Neuronal stem cell (in vitro differentiated cells): ENCODE data around the gene CDC16.

Experiments
- DNase-seq: peaks from one replicate; pipeline ENCODE4 v3.0.0-alpha.2; 2013; ENCODE audit warnings: low spot score
- H2AFZ ChIP-seq: one replicate; pipeline ENCODE4 v1.6.1; 2013; ENCODE audit warnings: mild to moderate bottlenecking, low read length, inconsistent platforms
- H2AK5ac ChIP-seq: 2 replicates; pipeline ENCODE4 v1.6.1; 2013; ENCODE audit warnings: low read depth, mild to moderate bottlenecking, inconsistent platforms, low read length, moderate library complexity, mixed read lengths
- H2BK120ac ChIP-seq: 2 replicates; pipeline ENCODE4 v1.6.1; 2013; ENCODE audit warnings: low read depth, mild to moderate bottlenecking, inconsistent platforms, low read length, moderate library complexity, mixed read lengths
- H2BK12ac ChIP-seq: one replicate; pipeline ENCODE4 v1.6.1; 2013; ENCODE audit warnings: low read length, inconsistent platforms
- H2BK15ac ChIP-seq: 2 replicates; pipeline ENCODE4 v1.6.1; 2013; ENCODE audit warnings: mild to moderate bottlenecking, low read length, inconsistent platforms, mixed read lengths
- H2BK5ac ChIP-seq: one replicate; pipeline ENCODE4 v1.6.1; 2013; ENCODE audit warnings: inconsistent platforms, mild to moderate bottlenecking, low read length, moderate library complexity
- H3K14ac ChIP-seq: one replicate; pipeline ENCODE4 v1.6.1; 2013; ENCODE audit warnings: low read length, inconsistent platforms
- H3K18ac ChIP-seq: 2 replicates; pipeline ENCODE4 v1.6.1; 2013; ENCODE audit warnings: low read length, inconsistent platforms
- H3K23ac ChIP-seq: 2 replicates; pipeline ENCODE4 v1.6.1; 2013; ENCODE audit warnings: low read depth, mild to moderate bottlenecking, mixed read lengths, low read length, inconsistent platforms; ENCODE audit not compliant: poor library complexity
- H3K27ac ChIP-seq: replicated peaks from 3 replicates; pipeline ENCODE4 v1.5.1; 2013; ENCODE audit warnings: low read length, inconsistent platforms
- H3K27me3 ChIP-seq, 3 experiments: 2 replicates each; pipeline ENCODE4 v1.6.1; 2013; ENCODE audit warnings: low read length in 3 of 3, mild to moderate bottlenecking in 2 of 3, inconsistent platforms in 1 of 3, low read depth in 1 of 3, mixed read lengths in 1 of 3, moderate library complexity in 1 of 3; ENCODE audit not compliant: control insufficient read depth in 3 of 3, insufficient read depth in 3 of 3
- H3K36me3 ChIP-seq, 2 donors: replicated peaks in 1 of 2; 2 replicates each; pipeline ENCODE4 v1.6.1; 2013; ENCODE audit warnings: low read length in 2 of 2; ENCODE audit not compliant: control insufficient read depth in 2 of 2, insufficient read depth in 2 of 2
- H3K4ac ChIP-seq: 2 replicates; pipeline ENCODE4 v1.6.1; 2013; ENCODE audit warnings: inconsistent platforms, mild to moderate bottlenecking, low read length, moderate library complexity
- H3K4me1 ChIP-seq, 2 donors: 1 replicate in 1 of 2; 2 replicates in 1 of 2; pipeline ENCODE4 v1.6.1; 2013; ENCODE audit warnings: low read length in 2 of 2, low read depth in 1 of 2; ENCODE audit not compliant: control insufficient read depth in 2 of 2, insufficient read depth in 1 of 2
- H3K4me2 ChIP-seq: one replicate; pipeline ENCODE4 v1.6.1; 2013; ENCODE audit warnings: mild to moderate bottlenecking, low read length, inconsistent platforms; ENCODE audit not compliant: insufficient read depth, poor library complexity, severe bottlenecking
- H3K4me3 ChIP-seq, 2 donors: 2 replicates each; pipeline ENCODE4 v1.5.1; 2013; ENCODE audit warnings: low read length in 2 of 2, mild to moderate bottlenecking in 2 of 2, inconsistent platforms in 1 of 2, moderate library complexity in 1 of 2
- H3K79me1 ChIP-seq: one replicate; pipeline ENCODE4 v1.6.1; 2013; ENCODE audit warnings: low read depth, mild to moderate bottlenecking, inconsistent platforms, low read length, moderate library complexity
- H3K9ac ChIP-seq: one replicate; pipeline ENCODE4 v1.6.1; 2013; ENCODE audit warnings: mild to moderate bottlenecking, low read depth, low read length, inconsistent platforms; ENCODE audit not compliant: poor library complexity
- H3K9me3 ChIP-seq, 2 donors: replicated peaks in 1 of 2; 2 replicates each; pipeline versions ENCODE3 to v1.6.1; 2013; ENCODE audit warnings: low read length in 2 of 2, mild to moderate bottlenecking in 2 of 2, inconsistent platforms in 1 of 2, low read depth in 1 of 2, mixed read lengths in 1 of 2, moderate library complexity in 1 of 2; ENCODE audit not compliant: control insufficient read depth in 2 of 2, insufficient read depth in 1 of 2
- H4K8ac ChIP-seq: one replicate; pipeline ENCODE4 v1.6.1; 2013; ENCODE audit warnings: low read depth, mild to moderate bottlenecking, inconsistent platforms, low read length, moderate library complexity
- H4K91ac ChIP-seq: one replicate; pipeline ENCODE4 v1.6.1; 2013; ENCODE audit warnings: low read length, low read depth, mild to moderate bottlenecking, inconsistent platforms; ENCODE audit not compliant: poor library complexity
- WGBS, 2 donors: extraction: QIAGEN DNeasy Blood & Tissue Kit; methylation state at CpG; one replicate each; pipeline ENCODE4 v1.1.7; 2013; ENCODE audit warnings: missing lambda C conversion rate in 2 of 2, mixed read lengths in 1 of 2; ENCODE audit not compliant: insufficient read length in 2 of 2, insufficient replicate concordance in 1 of 2; ENCODE audit errors: extremely low coverage in 2 of 2; 5-methylcytosine and 5-hydroxymethylcytosine counted together

CDC16 gene

GRCh38 chr13:114282041-114282670 lies 47.5 kb downstream of the CDC16 start:
- Histone ChIP-seq H2BK15ac (no peak overlapping the region), H3K9me3 (no peaks in the 10 kb centered on the region), H2BK120ac (no peak overlapping the region), H2AFZ (peak overlapping the region; percentile 85), H4K8ac (no peak overlapping the region), H4K91ac (no peak overlapping the region), H3K4me3 (peak overlapping the region; percentile 79 to 90), H3K36me3 (peaks cover 10 to 56% of the 10 kb centered on the region in 2 donors), H3K18ac (peak overlapping the region; percentile 90), H3K4me1 (peaks cover 0 to 6% of the 10 kb centered on the region in 2 donors), H2BK5ac (no peak overlapping the region), H2BK12ac (no peak overlapping the region), H3K4ac (no peak overlapping the region), H3K14ac (peak overlapping the region; percentile 71), H3K4me2 (peak overlapping the region; percentile 69), H3K23ac (no peak overlapping the region), H2AK5ac (no peak overlapping the region), H3K79me1 (peaks cover 6% of the 10 kb centered on the region), H3K27me3 (no peaks in the 10 kb centered on the region), H3K27ac (peak overlapping the region; percentile 82), H3K9ac (peak overlapping the region; percentile 78)
- no CpG with 5 or more reads among the region's 50 CpGs for WGBS, 2 donors
- peak; percentile 69 for DNase-seq

GRCh38 chr13:114283576-114283975 lies 48.9 kb downstream of the CDC16 start:
- no peak overlapping the region for H2AK5ac ChIP-seq
- H3K9ac ChIP-seq = no peak overlapping the region
- WGBS, 2 donors = no CpG with 5 or more reads among the region's 3 CpGs
- H3K23ac ChIP-seq = no peak overlapping the region
- no peak overlapping the region for H2BK12ac ChIP-seq
- no peak for DNase-seq
- H2BK15ac ChIP-seq = no peak overlapping the region
- H3K4me1 ChIP-seq = peaks cover 0 to 6% of the 10 kb centered on the region in 2 donors
- H3K14ac ChIP-seq = no peak overlapping the region
- no peaks in the 10 kb centered on the region for H3K9me3 ChIP-seq
- peaks cover 16 to 58% of the 10 kb centered on the region in 2 donors for H3K36me3 ChIP-seq
- H2BK120ac ChIP-seq = no peak overlapping the region
- H2AFZ ChIP-seq = no peak overlapping the region
- no peak overlapping the region for H3K4ac ChIP-seq
- H3K4me3 ChIP-seq = no peak overlapping the region
- no peak overlapping the region for H2BK5ac ChIP-seq
- no peak overlapping the region for H4K91ac ChIP-seq
- no peak overlapping the region for H4K8ac ChIP-seq
- no peak overlapping the region for H3K27ac ChIP-seq
- H3K18ac ChIP-seq = no peak overlapping the region
- peaks cover 9% of the 10 kb centered on the region for H3K79me1 ChIP-seq
- H3K27me3 ChIP-seq = no peaks in the 10 kb centered on the region
- no peak overlapping the region for H3K4me2 ChIP-seq

GRCh38 chr13:114284680-114285079 lies 50.0 kb downstream of the CDC16 start:
- H3K27me3 ChIP-seq = no peaks in the 10 kb centered on the region
- H3K4ac ChIP-seq = no peak overlapping the region
- no peak overlapping the region for H3K4me3 ChIP-seq
- no peak overlapping the region for H3K23ac ChIP-seq
- WGBS, 2 donors = no CpG with 5 or more reads among the region's 8 CpGs
- no peak overlapping the region for H3K18ac ChIP-seq
- no peak overlapping the region for H2AFZ ChIP-seq
- DNase-seq = no peak
- H3K4me1 ChIP-seq = peaks cover 0 to 6% of the 10 kb centered on the region in 2 donors
- no peaks in the 10 kb centered on the region for H3K9me3 ChIP-seq
- H3K4me2 ChIP-seq = no peak overlapping the region
- H2BK120ac ChIP-seq = no peak overlapping the region
- no peak overlapping the region for H2BK5ac ChIP-seq
- peaks cover 18 to 61% of the 10 kb centered on the region in 2 donors for H3K36me3 ChIP-seq
- H3K27ac ChIP-seq = no peak overlapping the region
- no peak overlapping the region for H3K14ac ChIP-seq
- peaks cover 10% of the 10 kb centered on the region for H3K79me1 ChIP-seq
- no peak overlapping the region for H3K9ac ChIP-seq
- H2BK15ac ChIP-seq = no peak overlapping the region
- no peak overlapping the region for H2AK5ac ChIP-seq
- no peak overlapping the region for H4K8ac ChIP-seq
- no peak overlapping the region for H2BK12ac ChIP-seq
- no peak overlapping the region for H4K91ac ChIP-seq

GRCh38 chr13:114285166-114285808 lies 50.6 kb downstream of the CDC16 start:
- Histone ChIP-seq H2BK15ac (no peak overlapping the region), H3K23ac (no peak overlapping the region), H3K36me3 (peaks cover 24 to 67% of the 10 kb centered on the region in 2 donors), H3K4ac (no peak overlapping the region), H2BK120ac (no peak overlapping the region), H3K79me1 (peaks cover 10% of the 10 kb centered on the region), H3K9ac (no peak overlapping the region), H2AK5ac (no peak overlapping the region), H2AFZ (no peak overlapping the region), H3K27ac (no peak overlapping the region), H3K27me3 (no peaks in the 10 kb centered on the region), H3K18ac (no peak overlapping the region), H2BK12ac (no peak overlapping the region), H4K91ac (no peak overlapping the region), H3K4me1 (peaks cover 0 to 5% of the 10 kb centered on the region in 2 donors), H3K14ac (no peak overlapping the region), H3K4me3 (no peak overlapping the region), H2BK5ac (no peak overlapping the region), H4K8ac (no peak overlapping the region), H3K9me3 (no peaks in the 10 kb centered on the region), H3K4me2 (no peak overlapping the region)
- no peak for DNase-seq
- WGBS, 2 donors = no CpG with 5 or more reads among the region's 4 CpGs
